Mucosa of descending colon (tissue), 3 donors: ENCODE measurements around the gene MADD. TPM values are rescaled to one million over a fixed set of nuclear protein-coding genes. Genes with fewer than 3 reads are reported as not detected.
A peak's percentile ranks its signal among the peaks of the same experiment; 100 is the strongest.
"Not testable (repeated sequence)": the region's sequence is repeated elsewhere in the genome, so short reads cannot be mapped to it uniquely, and the experiment has no call there.

Experiments
- ATAC-seq: fragments of 200-7000 bp; cut with Tn5 transposase; one replicate; pipeline ENCODE4 v1.9.1; 2020; ENCODE audit warnings: mild to moderate bottlenecking, moderate library complexity
- DNase-seq, 3 donors: peaks; one replicate each; pipeline ENCODE4 v3.0.0-alpha.2; 2020
- H3K36me3 ChIP-seq: fragments of 200-600 bp; one replicate; pipeline ENCODE4 v1.8.0; 2021; ENCODE audit warnings: low read depth, mild to moderate bottlenecking
- H3K4me1 ChIP-seq: fragments of 200-600 bp; one replicate; pipeline ENCODE4 v1.8.0; 2021; ENCODE audit warnings: low read depth, mild to moderate bottlenecking
- H3K4me3 ChIP-seq: fragments of 200-600 bp; one replicate; pipeline ENCODE4 v1.8.0; 2021; ENCODE audit warnings: mild to moderate bottlenecking
- H3K9me3 ChIP-seq: fragments of 200-600 bp; one replicate; pipeline ENCODE4 v1.8.0; 2021; ENCODE audit warnings: mild to moderate bottlenecking
- intact Hi-C, 2 donors: fragments of 100-400 bp; cut with DNase I in 1 of 2; cut with micrococcal nuclease in 1 of 2; formaldehyde crosslinking; loops; one replicate each; pipeline versions ENCODE4 v1.11.0 to v1.11.1; 2022; cut with DNase I, micrococcal nuclease
- total RNA-seq, 3 donors: library from RNA; stranded (reverse); fragmentation: NEBNext Ultra II Directional in 2 of 3; extraction: Animal tissue kit (Norgen Biotek cat#: 25700) in 2 of 3; gene quantifications; one replicate each; pipeline versions ENCODE4 v1.2.1 to v1.2.4, GENCODE V29; 2021 to 2023
- TF ChIP-seq, protein P1 (sequence below): fragments of 200-600 bp; IDR thresholded peaks from one replicate; pipeline ENCODE4 v1.8.0; 2022; ENCODE audit warnings: antibody characterized with exemption, mild to moderate bottlenecking
- donor health status: DM: no; HTN: no; CAD: no; lungs with moderate emphysema.
- donor health status: DM: no; HTN: no; CAD: no.
- donor health status: DM: no; HTN: yes; CAD: no.

The MADD gene
- total RNA-seq, 3 donors from 2014 or later = 45.0 to 69.6 (median 67.3) TPM

DNA sequence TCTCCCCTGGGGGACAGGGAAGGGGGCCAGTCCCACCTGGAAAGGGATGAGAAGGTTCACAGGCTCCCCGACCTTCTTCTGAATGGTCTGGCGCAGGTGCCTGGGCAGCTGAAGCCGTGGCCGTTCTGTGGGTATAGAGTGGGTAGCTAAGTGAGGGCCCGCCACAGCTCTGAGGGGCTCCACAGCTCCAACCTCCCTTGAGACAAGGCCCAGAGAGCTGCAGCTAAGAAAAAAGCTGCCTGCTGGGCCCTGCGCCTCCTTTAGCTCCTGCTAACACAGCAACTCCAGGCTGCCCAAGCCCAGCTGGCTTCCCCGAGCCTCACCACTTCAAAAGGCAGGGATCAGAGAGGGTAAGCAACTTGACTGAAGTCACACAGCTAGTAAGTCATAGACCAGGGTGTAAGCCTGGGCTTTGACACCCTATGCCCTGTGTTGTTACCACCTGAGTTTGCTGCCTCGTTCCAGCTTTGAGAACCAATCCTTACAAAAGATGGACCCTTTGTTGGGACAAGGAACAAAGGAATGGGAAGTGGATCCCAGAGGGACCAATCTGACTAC is 64.0 kb downstream of the MADD start:
- no peak overlapping the region for H3K4me3 ChIP-seq
- peaks cover 9% of the 10 kb centered on the region for H3K4me1 ChIP-seq
- TF ChIP-seq, protein P1, sequence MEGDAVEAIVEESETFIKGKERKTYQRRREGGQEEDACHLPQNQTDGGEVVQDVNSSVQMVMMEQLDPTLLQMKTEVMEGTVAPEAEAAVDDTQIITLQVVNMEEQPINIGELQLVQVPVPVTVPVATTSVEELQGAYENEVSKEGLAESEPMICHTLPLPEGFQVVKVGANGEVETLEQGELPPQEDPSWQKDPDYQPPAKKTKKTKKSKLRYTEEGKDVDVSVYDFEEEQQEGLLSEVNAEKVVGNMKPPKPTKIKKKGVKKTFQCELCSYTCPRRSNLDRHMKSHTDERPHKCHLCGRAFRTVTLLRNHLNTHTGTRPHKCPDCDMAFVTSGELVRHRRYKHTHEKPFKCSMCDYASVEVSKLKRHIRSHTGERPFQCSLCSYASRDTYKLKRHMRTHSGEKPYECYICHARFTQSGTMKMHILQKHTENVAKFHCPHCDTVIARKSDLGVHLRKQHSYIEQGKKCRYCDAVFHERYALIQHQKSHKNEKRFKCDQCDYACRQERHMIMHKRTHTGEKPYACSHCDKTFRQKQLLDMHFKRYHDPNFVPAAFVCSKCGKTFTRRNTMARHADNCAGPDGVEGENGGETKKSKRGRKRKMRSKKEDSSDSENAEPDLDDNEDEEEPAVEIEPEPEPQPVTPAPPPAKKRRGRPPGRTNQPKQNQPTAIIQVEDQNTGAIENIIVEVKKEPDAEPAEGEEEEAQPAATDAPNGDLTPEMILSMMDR = no peak
- intact Hi-C loops = no loop called here
- no peak for ATAC-seq
- peaks cover 2% of the 10 kb centered on the region for H3K36me3 ChIP-seq
- H3K9me3 ChIP-seq = no peaks in the 10 kb centered on the region
- DNase-seq = no peak

DNA sequence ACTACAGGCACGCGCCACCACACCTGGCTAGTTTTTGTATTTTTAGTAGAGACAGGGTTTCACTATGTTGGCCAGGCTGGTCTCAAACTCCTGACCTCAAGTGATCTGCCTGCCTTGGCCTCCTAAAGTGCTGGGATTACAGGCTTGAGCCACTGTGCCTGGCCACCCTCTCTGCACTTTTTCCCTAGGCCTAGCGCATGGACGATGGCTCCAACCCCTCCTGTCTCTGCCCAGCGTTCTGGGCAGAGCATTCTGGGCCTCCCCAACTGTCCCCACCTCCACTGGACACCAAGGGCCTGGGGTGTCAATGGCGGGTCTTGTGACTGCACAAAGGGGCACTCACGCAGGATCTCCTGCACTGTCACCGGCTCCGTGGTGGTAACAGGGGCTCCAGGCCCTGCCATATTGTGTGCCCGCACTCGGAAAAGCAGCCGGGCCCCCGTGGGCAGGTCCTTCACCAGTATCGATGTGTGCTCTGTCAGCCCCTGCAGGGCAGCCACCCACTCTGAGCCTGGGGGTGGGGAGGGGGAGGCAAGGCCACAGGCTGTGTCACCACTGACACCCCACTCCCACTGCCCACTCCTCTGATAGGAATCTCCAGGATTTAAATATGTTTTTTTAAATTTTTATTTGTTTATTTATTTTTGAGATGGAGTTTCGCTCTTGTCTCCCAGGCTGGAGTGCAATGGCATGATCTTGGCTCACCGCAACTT is 64.9 kb downstream of the MADD start:
- H3K9me3 ChIP-seq, H3K4me1 ChIP-seq, H3K36me3 ChIP-seq, DNase-seq, H3K4me3 ChIP-seq, ATAC-seq, intact Hi-C loops: not testable (repeated sequence)

DNA sequence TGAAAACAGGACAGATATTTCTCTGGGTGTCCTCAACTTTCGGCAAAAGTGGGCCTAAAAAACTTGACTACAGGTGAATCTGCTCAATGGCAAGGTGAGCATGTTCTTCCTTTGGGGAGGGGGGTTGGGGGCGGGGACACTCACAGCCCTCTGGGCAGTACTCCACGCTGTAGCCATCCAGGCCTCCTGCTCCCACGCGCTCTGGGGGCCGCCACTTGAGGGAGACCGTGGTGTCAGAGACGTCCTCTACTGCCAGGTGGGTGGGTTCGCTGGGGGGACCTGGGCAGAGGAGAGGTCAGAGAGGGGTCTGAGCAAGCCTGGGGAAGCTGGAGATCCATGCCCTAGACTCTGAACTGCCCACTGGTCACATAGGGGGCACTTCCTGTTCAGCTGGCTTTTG is 65.8 kb downstream of the MADD start:
- Histone ChIP-seq H3K4me3 (no peak overlapping the region), H3K9me3 (no peaks in the 10 kb centered on the region), H3K36me3 (no peaks in the 10 kb centered on the region), H3K4me1 (peaks cover 7% of the 10 kb centered on the region)
- ATAC-seq (no peak), DNase-seq (no peak)
- TF ChIP-seq, protein P1 = no peak
- intact Hi-C loops = no loop called here

DNA sequence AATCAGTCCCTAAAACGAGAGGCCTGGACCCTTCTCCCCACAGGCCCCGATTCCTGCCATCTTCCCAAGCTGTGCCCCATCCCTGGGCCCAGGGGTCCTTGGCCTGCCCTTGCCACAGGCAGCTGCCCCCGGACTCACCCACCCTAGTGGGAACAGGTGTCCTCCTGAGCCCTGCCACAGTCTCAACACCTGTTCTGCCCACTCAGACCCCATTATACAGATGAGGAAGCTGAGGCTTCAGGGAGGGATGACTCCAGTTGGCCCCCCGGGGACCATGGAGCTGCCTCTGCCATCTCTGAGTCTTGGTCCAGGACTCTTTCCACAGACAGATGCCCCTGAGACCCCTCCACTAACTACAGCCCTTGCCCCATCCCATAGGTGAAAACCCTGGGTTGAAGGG is 66.7 kb downstream of the MADD start:
- Histone ChIP-seq H3K36me3 (no peaks in the 10 kb centered on the region), H3K4me3 (no peak overlapping the region), H3K9me3 (no peaks in the 10 kb centered on the region), H3K4me1 (peaks cover 5% of the 10 kb centered on the region)
- DNase-seq (peak in 1 of 3 donors; percentile 26), ATAC-seq (no peak)
- TF ChIP-seq, protein P1 = no peak
- intact Hi-C loops = no loop called here

DNA sequence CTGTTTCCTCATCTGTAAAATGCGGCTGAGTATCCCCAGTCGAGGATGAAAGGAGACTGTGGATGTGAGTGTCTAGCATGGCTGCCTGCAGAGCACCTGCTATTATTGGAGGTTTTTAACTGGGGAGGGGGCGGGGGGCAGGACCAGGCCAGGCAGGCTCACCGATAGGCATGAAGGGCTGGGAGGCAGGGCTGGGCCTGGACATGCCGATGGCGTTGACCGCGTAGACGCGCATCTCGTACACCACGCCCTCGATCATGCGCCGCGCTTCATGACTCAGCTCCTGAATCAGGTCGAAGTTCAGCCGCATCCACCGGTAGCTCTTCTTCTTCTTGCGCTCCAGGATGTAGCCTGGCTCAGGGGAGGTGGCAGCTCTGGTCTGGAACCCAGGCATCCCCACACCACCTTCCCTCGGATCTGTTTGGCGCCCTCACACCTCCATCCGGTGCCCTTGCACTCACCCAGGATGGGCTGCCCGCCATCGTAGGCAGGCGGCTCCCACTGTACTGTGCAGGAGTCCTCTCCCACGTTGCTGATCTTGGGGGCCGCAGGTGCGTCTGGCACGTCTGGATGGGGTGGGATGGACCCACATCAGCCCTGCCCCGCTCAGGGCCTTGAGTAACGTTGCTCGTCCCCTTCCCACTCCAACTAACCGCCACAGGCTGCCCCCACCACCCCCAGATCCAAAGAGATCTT is 67.4 kb downstream of the MADD start:
- no peaks in the 10 kb centered on the region for H3K36me3 ChIP-seq
- DNase-seq (peak in 1 of 3 donors; percentile 48), ATAC-seq (peak; percentile 13)
- TF ChIP-seq, protein P1 = no peak
- intact Hi-C loops = no loop called here
- no peaks in the 10 kb centered on the region for H3K4me1 ChIP-seq
- H3K9me3 ChIP-seq = no peaks in the 10 kb centered on the region
- H3K4me3 ChIP-seq = no peak overlapping the region
